Astrocyte (in vitro differentiated cells and primary cell): ENCODE measurements around the gene FGF19.

Experiments
- EZH2 ChIP-seq: IDR thresholded peaks from 2 replicates; pipeline ENCODE4 v1.6.1; 2012; ENCODE audit warnings: mild to moderate bottlenecking, low read length, inconsistent platforms; ENCODE audit not compliant: insufficient read depth
- TF ChIP-seq, protein P1 (sequence below): IDR thresholded peaks from 2 replicates; pipeline ENCODE4 v1.5.1; 2011; ENCODE audit warnings: low read depth, mild to moderate bottlenecking, inconsistent platforms, low read length, moderate library complexity; ENCODE audit not compliant: insufficient read depth

DNA sequence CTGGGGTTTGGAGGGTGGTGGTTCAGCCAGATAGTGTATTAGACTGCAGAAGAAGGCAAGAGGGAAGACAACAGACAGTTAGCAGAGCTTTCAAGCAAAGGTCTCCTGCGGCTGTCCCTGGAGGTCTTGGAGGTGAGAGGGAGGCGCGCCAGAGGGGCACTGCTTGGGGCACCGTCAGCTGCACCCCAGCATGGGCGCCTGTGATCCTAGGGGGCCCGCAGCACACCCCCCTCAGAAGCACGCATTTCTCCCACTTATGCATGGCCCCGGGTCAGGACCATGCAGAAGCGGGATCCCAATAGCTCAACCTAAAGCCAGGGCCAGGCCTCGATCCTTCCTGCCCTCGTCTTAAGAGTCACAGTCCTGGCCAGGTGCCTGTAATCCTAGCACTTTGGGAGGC, 44.8 kb upstream of the FGF19 start:
- no peak for TF ChIP-seq EZH2
- TF ChIP-seq, protein P1, sequence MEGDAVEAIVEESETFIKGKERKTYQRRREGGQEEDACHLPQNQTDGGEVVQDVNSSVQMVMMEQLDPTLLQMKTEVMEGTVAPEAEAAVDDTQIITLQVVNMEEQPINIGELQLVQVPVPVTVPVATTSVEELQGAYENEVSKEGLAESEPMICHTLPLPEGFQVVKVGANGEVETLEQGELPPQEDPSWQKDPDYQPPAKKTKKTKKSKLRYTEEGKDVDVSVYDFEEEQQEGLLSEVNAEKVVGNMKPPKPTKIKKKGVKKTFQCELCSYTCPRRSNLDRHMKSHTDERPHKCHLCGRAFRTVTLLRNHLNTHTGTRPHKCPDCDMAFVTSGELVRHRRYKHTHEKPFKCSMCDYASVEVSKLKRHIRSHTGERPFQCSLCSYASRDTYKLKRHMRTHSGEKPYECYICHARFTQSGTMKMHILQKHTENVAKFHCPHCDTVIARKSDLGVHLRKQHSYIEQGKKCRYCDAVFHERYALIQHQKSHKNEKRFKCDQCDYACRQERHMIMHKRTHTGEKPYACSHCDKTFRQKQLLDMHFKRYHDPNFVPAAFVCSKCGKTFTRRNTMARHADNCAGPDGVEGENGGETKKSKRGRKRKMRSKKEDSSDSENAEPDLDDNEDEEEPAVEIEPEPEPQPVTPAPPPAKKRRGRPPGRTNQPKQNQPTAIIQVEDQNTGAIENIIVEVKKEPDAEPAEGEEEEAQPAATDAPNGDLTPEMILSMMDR: no peak
